Measurements from ENCODE around the gene NRXN3. TPM values are rescaled to one million over a fixed set of nuclear protein-coding genes. Genes with fewer than 3 reads are reported as not detected.

The NRXN3 gene
- polyA plus RNA-seq, 1 donor (not counting 4 experiments of a cell fraction or from before 2014, with no cell fraction given) = 0.89 TPM

DNA sequence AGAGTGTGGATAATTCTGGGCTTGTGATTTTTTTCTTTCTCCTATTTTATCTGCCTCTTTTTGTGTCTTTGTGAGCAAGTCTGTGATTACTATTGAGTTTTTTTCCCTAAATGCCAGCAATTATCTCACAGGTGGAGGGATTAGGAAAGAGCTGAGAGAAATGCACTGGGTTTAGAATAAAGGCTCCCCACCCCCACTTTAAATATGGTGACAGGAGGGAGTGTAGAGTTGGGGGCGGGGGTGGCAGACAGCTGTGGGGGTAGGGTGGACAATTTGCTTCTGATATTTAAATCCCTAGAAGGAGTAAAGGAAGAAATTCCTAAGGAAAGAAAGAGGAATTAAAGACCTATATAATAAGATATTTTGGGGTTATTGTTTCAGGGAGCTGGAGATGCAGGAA is 145.9 kb downstream of the NRXN3 start:
- H3K36me3 ChIP-seq (ENCODE audit: control insufficient read depth in 2 of 2, extremely low read depth in 1 of 2, insufficient read depth in 2 of 2, low read length in 2 of 2) = no peaks in the 10 kb centered on the region
- H3K27me3 ChIP-seq (ENCODE audit: control insufficient read depth, extremely low read depth, insufficient read depth, low read length) = no peaks in the 10 kb centered on the region
- H3K4me1 ChIP-seq (ENCODE audit: control insufficient read depth, extremely low read depth, insufficient read depth, low read length) = no peaks in the 10 kb centered on the region
- DNase-seq (ENCODE audit: low read depth, low spot score) (no peak), FAIRE-seq (no peak)
- no peaks in the 10 kb centered on the region for H3K79me2 ChIP-seq (ENCODE audit: control insufficient read depth, insufficient read depth, low read length)
- H4K20me1 ChIP-seq (ENCODE audit: control insufficient read depth, extremely low read depth, insufficient read depth, low read length) = no peaks in the 10 kb centered on the region
- H2AFZ ChIP-seq (ENCODE audit: control insufficient read depth, low read length) = no peak overlapping the region
- no peak overlapping the region for H3K27ac ChIP-seq (ENCODE audit: control insufficient read depth, insufficient read depth, low read length)
- no peaks in the 10 kb centered on the region for H3K9me1 ChIP-seq (ENCODE audit: control insufficient read depth, extremely low read depth, insufficient read depth, low read length)
- H3K4me3 ChIP-seq (ENCODE audit: control insufficient read depth in 2 of 3, extremely low read depth in 1 of 3, insufficient read depth in 2 of 3, low read depth in 1 of 3, low read length in 3 of 3) = no peak overlapping the region
- H3K9ac ChIP-seq (ENCODE audit: control insufficient read depth, extremely low read depth, insufficient read depth, low read length) = no peak overlapping the region
- no peak overlapping the region for H3K4me2 ChIP-seq (ENCODE audit: control insufficient read depth, extremely low read depth, insufficient read depth, low read depth, low read length)
- H3K9me3 ChIP-seq (ENCODE audit: control insufficient read depth, low read depth, low read length) = no peaks in the 10 kb centered on the region
- TF ChIP-seq, protein P1, sequence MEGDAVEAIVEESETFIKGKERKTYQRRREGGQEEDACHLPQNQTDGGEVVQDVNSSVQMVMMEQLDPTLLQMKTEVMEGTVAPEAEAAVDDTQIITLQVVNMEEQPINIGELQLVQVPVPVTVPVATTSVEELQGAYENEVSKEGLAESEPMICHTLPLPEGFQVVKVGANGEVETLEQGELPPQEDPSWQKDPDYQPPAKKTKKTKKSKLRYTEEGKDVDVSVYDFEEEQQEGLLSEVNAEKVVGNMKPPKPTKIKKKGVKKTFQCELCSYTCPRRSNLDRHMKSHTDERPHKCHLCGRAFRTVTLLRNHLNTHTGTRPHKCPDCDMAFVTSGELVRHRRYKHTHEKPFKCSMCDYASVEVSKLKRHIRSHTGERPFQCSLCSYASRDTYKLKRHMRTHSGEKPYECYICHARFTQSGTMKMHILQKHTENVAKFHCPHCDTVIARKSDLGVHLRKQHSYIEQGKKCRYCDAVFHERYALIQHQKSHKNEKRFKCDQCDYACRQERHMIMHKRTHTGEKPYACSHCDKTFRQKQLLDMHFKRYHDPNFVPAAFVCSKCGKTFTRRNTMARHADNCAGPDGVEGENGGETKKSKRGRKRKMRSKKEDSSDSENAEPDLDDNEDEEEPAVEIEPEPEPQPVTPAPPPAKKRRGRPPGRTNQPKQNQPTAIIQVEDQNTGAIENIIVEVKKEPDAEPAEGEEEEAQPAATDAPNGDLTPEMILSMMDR (optimal IDR thresholded peaks at IDR 0.05 in 1 of 3, IDR thresholded peaks at IDR 0.05 in 1 of 3, conservative IDR thresholded peaks at IDR 0.05 in 1 of 3; ENCODE audit: extremely low read depth in 1 of 3, insufficient read depth in 2 of 3, low read length in 3 of 3) = no peak
- TF ChIP-seq EZH2 (IDR thresholded peaks at IDR 0.05; ENCODE audit: low read length) = no peak
- dilution Hi-C loops (cut with MboI; ENCODE audit: extremely low pct_ligation_motif_present, low sequenced_read_pairs) = no loop called here

DNA sequence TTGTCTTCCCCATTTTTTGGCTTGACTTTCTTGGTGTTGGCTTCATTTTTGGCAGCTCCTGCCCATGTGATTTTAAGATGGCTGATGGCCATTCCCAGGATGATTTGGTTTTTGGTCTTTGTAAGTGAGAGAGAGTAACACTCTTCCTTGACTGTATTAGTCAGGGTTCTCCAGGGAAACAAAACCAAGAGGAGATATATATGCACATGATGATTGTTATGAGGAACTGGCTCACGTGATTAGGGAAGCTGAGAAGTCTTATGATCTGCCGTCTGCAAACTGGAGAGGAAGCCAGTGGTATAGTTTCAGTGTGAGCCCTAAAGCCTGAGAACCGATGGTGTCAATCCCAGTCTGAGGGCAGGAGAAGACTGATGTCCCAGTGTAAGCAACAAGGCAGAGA is 146.6 kb downstream of the NRXN3 start:
- Histone ChIP-seq H3K9ac (ENCODE audit: control insufficient read depth, extremely low read depth, insufficient read depth, low read length) (no peak overlapping the region), H3K4me2 (ENCODE audit: control insufficient read depth, extremely low read depth, insufficient read depth, low read depth, low read length) (no peak overlapping the region), H4K20me1 (ENCODE audit: control insufficient read depth, extremely low read depth, insufficient read depth, low read length) (no peaks in the 10 kb centered on the region), H3K9me3 (ENCODE audit: control insufficient read depth, low read depth, low read length) (no peaks in the 10 kb centered on the region), H3K4me3 (ENCODE audit: control insufficient read depth in 2 of 3, extremely low read depth in 1 of 3, insufficient read depth in 2 of 3, low read depth in 1 of 3, low read length in 3 of 3) (no peak overlapping the region), H2AFZ (ENCODE audit: control insufficient read depth, low read length) (no peak overlapping the region), H3K27ac (ENCODE audit: control insufficient read depth, insufficient read depth, low read length) (no peak overlapping the region), H3K9me1 (ENCODE audit: control insufficient read depth, extremely low read depth, insufficient read depth, low read length) (no peaks in the 10 kb centered on the region), H3K79me2 (ENCODE audit: control insufficient read depth, insufficient read depth, low read length) (no peaks in the 10 kb centered on the region), H3K4me1 (ENCODE audit: control insufficient read depth, extremely low read depth, insufficient read depth, low read length) (no peaks in the 10 kb centered on the region), H3K27me3 (ENCODE audit: control insufficient read depth, extremely low read depth, insufficient read depth, low read length) (no peaks in the 10 kb centered on the region), H3K36me3 (ENCODE audit: control insufficient read depth in 2 of 2, extremely low read depth in 1 of 2, insufficient read depth in 2 of 2, low read length in 2 of 2) (no peaks in the 10 kb centered on the region)
- DNase-seq (ENCODE audit: low read depth, low spot score) = no peak
- dilution Hi-C loops (cut with MboI; ENCODE audit: extremely low pct_ligation_motif_present, low sequenced_read_pairs) = no loop called here
- no peak for FAIRE-seq
- no peak for TF ChIP-seq EZH2 (IDR thresholded peaks at IDR 0.05; ENCODE audit: low read length)
- TF ChIP-seq, protein P1 (optimal IDR thresholded peaks at IDR 0.05 in 1 of 3, IDR thresholded peaks at IDR 0.05 in 1 of 3, conservative IDR thresholded peaks at IDR 0.05 in 1 of 3; ENCODE audit: extremely low read depth in 1 of 3, insufficient read depth in 2 of 3, low read length in 3 of 3) = no peak
